ENCODE data around the gene PLCD1. TPM values are rescaled to one million over a fixed set of nuclear protein-coding genes. Genes with fewer than 3 reads are reported as not detected.
A peak's percentile ranks its signal among the peaks of the same experiment; 100 is the strongest.

Gene PLCD1
- total RNA-seq, 1 donor from 2014 or later = 32.2 TPM

GRCh38 chr3:38028621-38029361, 651 bp downstream of the PLCD1 start:
- DNase-seq (peak; percentile 71), ATAC-seq (no peak)
- H3K27me3 ChIP-seq = no peaks in the 10 kb centered on the region
- TF ChIP-seq CTCF (IDR thresholded peaks at IDR 0.05) = no peak
- H3K4me1 ChIP-seq = peaks cover 31% of the 10 kb centered on the region
- intact Hi-C loops (cut with DNase I) = no loop called here
- H3K36me3 ChIP-seq = no peaks in the 10 kb centered on the region
- H3K9me3 ChIP-seq = no peaks in the 10 kb centered on the region
- peak overlapping the region; percentile 91 for H3K27ac ChIP-seq
- H3K4me3 ChIP-seq = peak overlapping the region; percentile 83

GRCh38 chr3:38027466-38028465, 1.7 kb downstream of the PLCD1 start:
- H3K9me3 ChIP-seq = no peaks in the 10 kb centered on the region
- peaks cover 31% of the 10 kb centered on the region for H3K4me1 ChIP-seq
- intact Hi-C loops (cut with DNase I) = no loop called here
- no peak for ATAC-seq
- H3K36me3 ChIP-seq = no peaks in the 10 kb centered on the region
- H3K27ac ChIP-seq = no peak overlapping the region
- H3K4me3 ChIP-seq = peak overlapping the region; percentile 83
- no peak for TF ChIP-seq CTCF (IDR thresholded peaks at IDR 0.05)
- H3K27me3 ChIP-seq = no peaks in the 10 kb centered on the region
- DNase-seq = peak; percentile 37

- Histone ChIP-seq H3K9me3 (no peaks in the 10 kb centered on the region), H3K4me1 (peaks cover 31% of the 10 kb centered on the region), H3K4me3 (no peak overlapping the region), H3K27ac (no peak overlapping the region), H3K27me3 (no peaks in the 10 kb centered on the region), H3K36me3 (no peaks in the 10 kb centered on the region)
- ATAC-seq (no peak), DNase-seq (no peak)
- intact Hi-C loops (cut with DNase I) = no loop called here
- no peak for TF ChIP-seq CTCF (IDR thresholded peaks at IDR 0.05)
These were observed 2.6 kb downstream of the PLCD1 start for GRCh38 chr3:38026856-38027255.

- peak overlapping the region; percentile 17 for H3K27ac ChIP-seq
- ATAC-seq (no peak), DNase-seq (peak; percentile 52)
- H3K4me1 ChIP-seq = peaks cover 12% of the 10 kb centered on the region
- H3K4me3 ChIP-seq = peak overlapping the region; percentile 71
- no peaks in the 10 kb centered on the region for H3K9me3 ChIP-seq
- no peaks in the 10 kb centered on the region for H3K27me3 ChIP-seq
- no peak for TF ChIP-seq CTCF (IDR thresholded peaks at IDR 0.05)
- H3K36me3 ChIP-seq = peaks cover 11% of the 10 kb centered on the region
- intact Hi-C loops (cut with DNase I) = no loop called here
These were observed 6.3 kb downstream of the PLCD1 start for GRCh38 chr3:38022896-38023709.

GRCh38 chr3:38022301-38022700, 7.1 kb downstream of the PLCD1 start:
- no peak for TF ChIP-seq CTCF (IDR thresholded peaks at IDR 0.05)
- H3K27ac ChIP-seq = peak overlapping the region; percentile 17

More at GRCh38 chr3:38022301-38022700, 7.1 kb downstream of the PLCD1 start:
- ATAC-seq (no peak), DNase-seq (peak; percentile 56)
- intact Hi-C loops (cut with DNase I) = no loop called here
- H3K4me3 ChIP-seq = no peak overlapping the region
- peaks cover 12% of the 10 kb centered on the region for H3K4me1 ChIP-seq
- H3K27me3 ChIP-seq = no peaks in the 10 kb centered on the region
- H3K9me3 ChIP-seq = no peaks in the 10 kb centered on the region
- peaks cover 19% of the 10 kb centered on the region for H3K36me3 ChIP-seq
